Smooth muscle cell (in vitro differentiated cells): ENCODE data around the gene ACAA2. TPM values are rescaled to one million over a fixed set of nuclear protein-coding genes. Genes with fewer than 3 reads are reported as not detected.

ENCODE experiments used
- DNase-seq: peaks from one replicate; lab custom pipeline; 2025; ENCODE audit not compliant: unreplicated experiment; lab: John Stamatoyannopoulos, UW
- H2AFZ ChIP-seq: fragments of 200-600 bp; sonication (generic); 2 replicates; pipeline ENCODE4 v1.6.0; 2016; ENCODE audit warnings: antibody characterized with exemption, low read depth, mild to moderate bottlenecking
- H3F3A ChIP-seq: fragments of 200-600 bp; sonication (generic); 2 replicates; pipeline ENCODE4 v1.6.0; 2017; ENCODE audit warnings: antibody characterized with exemption, low read depth
- H3K27ac ChIP-seq: fragments of 200-600 bp; sonication (generic); 2 replicates; pipeline ENCODE4 v1.5.1; 2016; ENCODE audit warnings: low read depth, mild to moderate bottlenecking
- H3K27me3 ChIP-seq: fragments of 200-600 bp; sonication (generic); 2 replicates; pipeline ENCODE4 v1.6.1; 2016; ENCODE audit warnings: low read depth, mild to moderate bottlenecking
- H3K36me3 ChIP-seq: fragments of 200-600 bp; sonication (generic); 2 replicates; pipeline ENCODE4 v1.5.1; 2016; ENCODE audit warnings: low read depth
- H3K4me1 ChIP-seq: fragments of 200-600 bp; sonication (generic); 2 replicates; pipeline ENCODE4 v1.5.1; 2016; ENCODE audit warnings: low read depth
- H3K4me2 ChIP-seq: fragments of 200-600 bp; sonication (generic); 2 replicates; pipeline ENCODE4 v1.6.0; 2016; ENCODE audit warnings: mild to moderate bottlenecking
- H3K4me3 ChIP-seq: fragments of 200-600 bp; sonication (generic); 2 replicates; pipeline ENCODE4 v1.5.1; 2016; ENCODE audit warnings: mild to moderate bottlenecking
- H3K79me2 ChIP-seq: fragments of 200-600 bp; sonication (generic); 2 replicates; pipeline ENCODE4 v1.6.0; 2016; ENCODE audit warnings: low read depth, mild to moderate bottlenecking
- H3K9ac ChIP-seq: fragments of 200-600 bp; sonication (generic); 2 replicates; pipeline ENCODE4 v1.6.0; 2016; ENCODE audit warnings: low read depth
- H3K9me3 ChIP-seq: fragments of 200-600 bp; sonication (generic); replicated peaks from 2 replicates; pipeline ENCODE4 v1.5.1; 2016; ENCODE audit warnings: low read depth
- H4K20me1 ChIP-seq: fragments of 200-600 bp; sonication (generic); 2 replicates; pipeline ENCODE4 v1.6.0; 2016; ENCODE audit warnings: low read depth
- CTCF ChIP-seq: fragments of 200-600 bp; sonication (generic); IDR thresholded peaks from 2 replicates; pipeline ENCODE4 v1.5.1; 2017; ENCODE audit warnings: borderline replicate concordance, mild to moderate bottlenecking, antibody characterized with exemption; ENCODE audit not compliant: insufficient read depth, poor library complexity, severe bottlenecking
- WGBS: methylation state at CpG from one replicate; pipeline ENCODE4 v1.1.7; 2016; ENCODE audit warnings: low lambda C conversion rate; 5-methylcytosine and 5-hydroxymethylcytosine counted together
- polyA plus RNA-seq: library from polyadenylated mRNA; unstranded; fragments of >200 nt; fragmentation: Nextera tagmentation; extraction: Ambion mirVana; gene quantifications from 2 replicates; pipeline ENCODE4 v1.2.1, GENCODE V29; 2016
- small RNA-seq: library from RNA; depleted of rRNA; stranded (forward); fragments of <200 nt; gene quantifications from one replicate; pipeline ENCODE3, GENCODE V24; 2014
- total RNA-seq: library from RNA; depleted of rRNA; stranded (reverse); fragments of >200 nt; gene quantifications from 2 replicates; pipeline ENCODE4 v1.2.3, GENCODE V29; 2014

The ACAA2 gene
- total and polyA plus RNA-seq, 2 experiments from 2014 or later, result 62.3 to 94.6 TPM

GRCh38 chr18:49733896-49734585 lies 79.3 kb downstream of the ACAA2 start:
- Histone ChIP-seq H3K4me2 (no peak overlapping the region), H3F3A (peaks cover 17% of the 10 kb centered on the region), H3K79me2 (no peaks in the 10 kb centered on the region), H2AFZ (no peak overlapping the region), H3K4me3 (no peak overlapping the region), H3K4me1 (peaks cover 8% of the 10 kb centered on the region), H3K9me3 (no peaks in the 10 kb centered on the region), H3K27ac (no peak overlapping the region), H3K9ac (no peak overlapping the region), H4K20me1 (no peaks in the 10 kb centered on the region), H3K36me3 (no peaks in the 10 kb centered on the region), H3K27me3 (no peaks in the 10 kb centered on the region)
- 80% methylated on average over 8 of the region's 8 CpGs for WGBS
- TF ChIP-seq CTCF, result no peak
- DNase-seq, result no peak

GRCh38 chr18:49733321-49733720 lies 80.0 kb downstream of the ACAA2 start:
- no peaks in the 10 kb centered on the region for H4K20me1 ChIP-seq
- H3K79me2 ChIP-seq, result no peaks in the 10 kb centered on the region
- no peak overlapping the region for H3K27ac ChIP-seq
- H2AFZ ChIP-seq, result no peak overlapping the region
- no peak overlapping the region for H3K4me3 ChIP-seq
- peaks cover 17% of the 10 kb centered on the region for H3F3A ChIP-seq
- H3K9me3 ChIP-seq, result no peaks in the 10 kb centered on the region
- DNase-seq, result no peak
- H3K9ac ChIP-seq, result no peak overlapping the region
- peaks cover 8% of the 10 kb centered on the region for H3K4me1 ChIP-seq
- H3K27me3 ChIP-seq, result no peaks in the 10 kb centered on the region
- no peaks in the 10 kb centered on the region for H3K36me3 ChIP-seq
- no peak for TF ChIP-seq CTCF
- 34% methylated on average over 1 of the region's 1 CpG for WGBS
- peak overlapping the region; percentile 67 for H3K4me2 ChIP-seq

Small RNA genes within 50 kb of the gene (small RNA-seq; reads per million reads assigned to genes)
- gene RF00283 (not detected), gene SCARNA17 (not detected)
